DMS 273 treated with DMSO at 0.1 percent for 48 hours (cell line): ENCODE measurements around the gene FBXW8.
"Not testable (repeated sequence)": the region's sequence is repeated elsewhere in the genome, so short reads cannot be mapped to it uniquely, and the experiment has no call there.

Experiments
- DNase-seq: peaks from one replicate; lab custom pipeline; 2025; lab: John Stamatoyannopoulos, UW

Gene FBXW8

DNA sequence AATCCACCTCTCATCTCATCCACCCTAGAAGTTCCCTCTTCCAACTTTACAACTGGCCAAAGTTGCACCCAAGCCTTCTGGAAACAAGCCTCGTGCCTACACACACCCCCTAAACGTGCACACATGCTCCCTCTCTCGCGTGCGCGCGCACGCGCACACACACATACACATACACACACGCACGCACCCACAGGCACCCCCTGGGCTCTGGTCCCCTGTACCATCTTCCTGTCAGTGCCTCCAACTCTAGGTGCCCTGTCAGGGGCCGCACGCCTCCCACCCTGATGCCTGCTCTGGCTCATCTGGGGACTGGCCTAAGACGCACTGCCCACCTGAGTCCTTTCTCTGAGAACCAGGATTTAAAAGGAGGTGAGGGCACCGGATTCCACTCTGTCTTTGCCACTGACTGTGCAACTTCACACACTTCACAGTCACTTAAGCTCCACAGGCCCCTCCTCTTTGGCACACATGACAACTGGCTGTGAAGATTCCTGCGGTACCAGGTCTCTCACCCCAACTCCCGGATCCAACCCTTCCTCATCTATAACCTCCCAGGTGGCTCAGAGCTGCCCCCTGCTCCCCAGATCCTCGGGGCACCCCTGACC is 142.9 kb downstream of the FBXW8 start:
- DNase-seq: no peak

GRCh38 chr12:117054279-117054678 is 143.5 kb downstream of the FBXW8 start:
- no peak for DNase-seq

DNA sequence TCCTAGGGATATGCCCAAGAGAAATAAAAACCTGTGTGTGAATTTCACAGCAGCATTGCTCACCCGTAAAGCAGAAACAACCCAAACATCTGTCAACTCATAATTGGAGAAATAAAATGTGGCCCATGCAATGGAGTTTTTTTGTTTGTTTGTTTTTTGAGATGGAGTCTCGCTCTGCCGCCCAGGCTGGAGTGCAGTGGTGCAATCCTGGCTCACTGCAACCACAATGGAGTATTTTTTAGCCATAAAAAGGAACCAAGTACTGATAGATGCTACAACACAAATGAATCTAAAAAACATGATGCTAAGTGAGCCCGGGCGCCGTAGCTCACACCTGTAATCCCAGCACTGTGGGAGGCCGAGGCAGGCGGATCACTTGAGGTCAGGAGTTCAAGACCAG is 146.9 kb downstream of the FBXW8 start:
- DNase-seq: not testable (repeated sequence)

GRCh38 chr12:117058442-117059072 is 147.8 kb downstream of the FBXW8 start:
- DNase-seq: no peak

DNA sequence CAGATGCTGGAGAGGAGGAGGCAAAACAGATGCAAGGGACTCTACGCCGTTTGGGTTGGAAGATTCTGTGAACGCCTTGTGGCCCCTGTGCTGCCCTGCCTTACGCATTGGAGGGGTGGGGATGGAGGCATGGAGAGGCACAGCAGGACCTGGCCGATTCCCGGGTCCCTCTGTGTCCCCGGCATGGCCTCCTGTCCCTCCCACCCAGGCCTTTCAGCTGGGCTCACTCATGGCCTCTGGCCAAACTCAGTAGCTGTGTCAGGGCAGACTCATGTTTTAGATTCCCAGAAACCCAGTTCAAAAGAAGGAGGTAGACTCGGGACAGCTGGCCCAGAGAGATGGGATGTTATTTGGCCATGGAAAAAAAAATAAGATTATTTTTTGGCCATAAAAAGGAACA is 148.4 kb downstream of the FBXW8 start:
- no peak for DNase-seq

GRCh38 chr12:117060246-117060928 is 149.6 kb downstream of the FBXW8 start:
- DNase-seq: no peak

DNA sequence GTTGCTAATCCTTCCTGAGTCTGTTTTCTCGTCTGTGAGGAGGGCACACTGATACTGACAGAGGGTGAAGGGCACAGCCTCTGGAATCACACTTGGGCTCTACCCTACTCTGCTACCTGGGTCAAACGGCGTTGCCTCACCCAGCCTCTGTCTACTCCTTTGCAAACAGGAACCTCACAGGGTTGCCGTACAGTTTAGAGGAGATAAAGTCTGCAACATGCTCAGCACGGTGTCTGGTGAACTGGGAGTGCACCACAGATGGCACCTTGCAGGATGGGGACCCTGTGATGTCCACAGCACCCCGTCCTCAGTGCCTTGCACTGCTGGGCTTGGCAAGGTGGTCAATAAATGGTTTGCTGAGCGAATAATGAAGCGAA is 150.2 kb downstream of the FBXW8 start:
- DNase-seq: no peak

DNA sequence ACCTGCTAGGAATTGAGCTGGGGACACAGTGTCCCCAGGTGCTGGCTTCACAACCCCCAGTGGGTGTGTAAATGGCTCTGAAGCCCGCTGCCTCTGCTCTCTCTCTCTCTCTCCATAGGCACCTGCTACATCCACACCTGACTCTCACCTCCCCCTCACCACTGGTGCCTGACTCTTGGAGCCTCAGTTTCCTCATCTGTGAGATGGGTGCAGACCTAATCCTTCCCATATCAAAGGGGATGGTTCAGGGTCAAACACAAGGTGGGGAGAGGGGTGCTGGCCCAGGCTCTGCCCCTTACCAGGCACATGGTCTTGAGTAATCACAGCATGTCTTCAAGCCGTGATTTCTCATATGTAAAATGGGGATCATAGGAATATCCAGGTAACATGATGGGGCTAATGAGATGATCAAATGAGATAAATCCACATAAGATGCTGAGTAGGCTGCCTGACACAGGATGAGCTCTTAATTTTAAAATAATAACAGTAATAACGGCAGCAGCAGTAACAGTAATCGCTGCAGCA is 150.9 kb downstream of the FBXW8 start:
- DNase-seq: no peak

DNA sequence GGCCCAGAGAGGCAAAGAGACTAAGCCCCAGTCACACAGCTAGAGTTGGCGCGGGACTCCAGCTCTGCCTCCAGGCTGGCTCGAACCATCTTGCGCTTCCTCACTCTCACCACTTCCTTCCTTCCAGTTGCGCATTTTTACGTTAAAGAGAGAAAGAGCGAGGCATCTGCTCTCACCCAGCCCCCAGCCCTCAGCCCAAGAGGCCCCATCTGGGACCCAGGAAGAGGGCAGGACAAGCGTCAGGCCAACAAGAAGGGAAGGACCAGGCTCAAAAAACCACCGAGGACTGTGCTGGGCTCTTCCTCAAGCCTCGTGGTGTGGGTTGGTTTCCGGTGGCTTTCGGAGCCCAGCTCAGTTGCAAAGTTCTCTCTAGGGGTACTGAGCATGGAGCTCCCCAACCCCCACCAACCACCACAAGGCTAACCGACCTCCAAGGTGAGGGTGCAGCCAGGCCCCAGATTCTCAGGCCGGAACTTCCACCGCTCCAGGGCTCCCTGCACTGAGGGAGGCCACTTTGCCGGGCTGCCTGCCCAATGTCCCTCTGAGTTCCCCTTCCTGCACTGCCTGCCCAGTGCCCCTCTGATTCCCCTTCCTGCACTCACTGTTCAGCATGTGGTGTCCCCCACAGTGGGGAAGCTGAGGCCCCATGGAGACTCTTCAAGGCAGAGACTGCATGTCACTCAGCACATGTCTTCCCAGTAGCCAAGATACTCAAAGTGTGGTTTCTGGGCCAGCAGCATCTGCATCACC is 152.6 kb downstream of the FBXW8 start:
- no peak for DNase-seq

DNA sequence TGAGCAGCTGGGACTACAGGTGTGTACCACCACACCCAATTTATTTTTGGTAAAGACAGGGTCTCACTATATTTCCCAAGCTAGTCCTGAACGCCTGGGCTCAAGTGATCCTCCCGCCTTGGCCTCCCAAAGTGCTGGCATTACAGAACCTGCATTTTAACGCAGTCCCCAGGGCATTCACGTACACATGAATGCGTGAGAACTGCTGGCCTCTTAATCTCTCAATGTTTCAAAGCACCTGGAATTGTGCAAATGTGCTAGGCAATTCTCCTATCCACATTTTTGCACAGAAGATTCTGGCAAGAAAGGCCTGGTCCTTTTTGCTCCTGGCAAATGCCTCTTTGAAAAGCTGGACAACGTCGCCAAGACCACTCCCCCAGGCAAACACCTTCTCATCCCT is 153.3 kb downstream of the FBXW8 start:
- DNase-seq: no peak

DNA sequence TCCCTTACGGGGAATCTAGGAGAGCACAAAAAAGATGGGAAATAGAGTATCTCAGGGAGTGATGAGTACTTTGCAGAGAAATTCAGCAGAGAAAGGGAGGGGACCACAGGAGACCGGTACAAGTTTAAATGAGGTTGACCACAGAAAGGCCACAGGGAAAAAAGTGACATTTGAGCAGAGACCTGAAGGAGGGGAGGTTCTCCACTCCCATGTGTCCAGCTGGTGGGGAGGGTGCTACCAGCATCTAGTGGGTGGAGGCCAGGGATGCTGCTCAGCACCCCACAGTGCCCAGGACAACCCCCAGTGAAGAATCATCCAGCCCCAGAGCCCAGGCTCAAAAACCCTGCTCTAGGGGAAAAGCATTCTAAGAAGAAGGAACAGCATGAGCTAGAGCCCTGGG is 153.8 kb downstream of the FBXW8 start:
- DNase-seq: no peak

- DNase-seq: no peak
Measured at GRCh38 chr12:117067016-117067415, 156.3 kb downstream of the FBXW8 start.

GRCh38 chr12:117067638-117068037 is 156.9 kb downstream of the FBXW8 start:
- DNase-seq: no peak

DNA sequence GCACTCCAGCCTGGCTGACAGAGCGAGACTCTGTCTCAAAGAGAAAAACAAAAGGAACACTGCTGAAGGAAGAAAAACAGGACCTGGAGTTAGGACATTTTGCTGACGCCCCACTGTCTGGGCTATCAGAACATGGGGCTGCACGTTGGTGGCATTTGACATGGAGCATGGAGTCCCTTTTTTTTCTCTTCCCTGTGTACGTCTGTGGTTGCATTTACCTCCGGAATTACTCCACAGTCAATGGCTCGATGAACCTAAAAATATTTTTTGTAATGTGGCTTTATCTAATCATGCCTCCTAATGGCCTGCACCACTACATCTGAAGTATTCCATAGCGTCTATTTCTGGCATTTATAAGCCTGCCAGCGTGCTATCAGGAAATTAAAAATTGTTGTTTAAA is 157.7 kb downstream of the FBXW8 start:
- DNase-seq: no peak

DNA sequence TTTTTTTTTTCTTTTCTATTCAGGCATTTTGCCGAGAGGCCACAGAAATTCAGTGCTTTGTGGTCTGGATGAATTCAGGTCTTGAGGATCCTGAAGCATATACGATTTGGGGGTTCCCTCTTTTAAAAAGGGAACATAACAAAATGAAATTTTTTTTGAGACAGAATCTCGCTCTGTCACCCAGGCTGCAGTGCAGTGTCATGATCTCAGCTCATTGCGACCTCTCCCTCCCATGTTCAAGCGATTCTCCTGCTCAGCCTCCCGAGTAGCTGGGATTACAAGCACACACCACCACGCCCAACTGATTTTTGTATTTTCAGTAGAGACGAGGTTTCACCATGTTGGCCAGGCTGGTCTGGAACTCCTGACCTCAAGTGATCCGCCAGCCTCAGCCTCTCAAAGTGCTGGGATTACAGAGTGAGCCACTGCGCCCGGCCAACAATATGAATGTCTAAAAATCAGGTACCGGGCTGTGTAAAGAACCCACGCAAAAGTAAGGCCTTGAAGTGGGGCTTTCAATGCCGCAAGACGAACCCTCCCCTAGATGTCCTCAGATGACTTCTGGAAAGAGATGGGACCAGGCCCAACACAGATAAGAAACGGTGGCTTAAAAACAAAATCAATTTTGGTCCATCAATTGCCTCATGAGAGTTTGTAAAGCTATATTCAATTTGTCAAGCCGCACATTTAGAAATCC is 158.5 kb downstream of the FBXW8 start:
- no peak for DNase-seq

DNA sequence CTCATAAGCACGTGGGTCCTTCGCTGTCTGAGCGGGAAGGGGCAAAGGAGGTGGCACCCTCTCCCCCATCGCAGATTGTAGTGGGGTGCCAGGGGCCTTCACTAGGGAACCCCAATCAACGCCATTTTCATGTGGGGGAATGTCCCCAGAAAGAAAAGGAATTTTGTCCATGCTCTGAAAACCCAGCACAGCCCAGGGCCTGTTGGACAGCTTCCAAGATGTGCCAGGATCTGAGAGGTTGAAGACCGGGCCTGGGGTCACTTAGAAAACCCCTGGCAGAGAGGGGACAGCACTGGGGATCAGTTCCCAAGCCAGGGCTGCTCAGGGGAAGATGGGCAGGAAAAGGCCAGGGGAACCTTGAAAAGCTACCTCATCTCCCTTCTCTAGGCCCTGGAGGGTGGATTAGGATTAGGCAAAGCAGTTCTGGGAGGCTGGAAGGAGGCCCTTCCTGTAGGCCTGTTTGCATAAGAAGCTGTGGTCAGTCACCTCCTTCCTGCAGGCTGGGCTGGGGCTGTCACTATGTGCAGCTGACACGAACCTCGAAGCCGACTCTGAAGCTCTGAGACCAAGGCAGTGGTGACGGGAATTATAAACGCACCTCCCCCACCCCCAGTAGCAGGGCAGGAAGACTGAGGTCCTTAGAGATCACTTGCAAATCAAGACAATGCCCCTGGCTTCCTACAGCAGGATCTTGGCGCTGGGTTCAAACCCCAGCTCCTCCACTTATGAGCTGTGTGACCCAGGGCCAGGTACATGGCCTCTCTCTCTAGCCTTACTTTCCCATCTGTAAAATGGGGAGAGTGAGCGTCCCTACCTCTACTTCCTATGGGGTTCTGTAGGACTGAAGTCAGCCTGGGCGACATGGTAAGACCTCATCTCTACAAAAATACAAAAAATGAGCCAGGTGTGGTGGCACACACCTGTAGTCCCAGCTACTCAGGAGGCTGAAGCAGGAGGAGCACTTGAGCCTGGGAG is 159.5 kb downstream of the FBXW8 start:
- no peak for DNase-seq

DNA sequence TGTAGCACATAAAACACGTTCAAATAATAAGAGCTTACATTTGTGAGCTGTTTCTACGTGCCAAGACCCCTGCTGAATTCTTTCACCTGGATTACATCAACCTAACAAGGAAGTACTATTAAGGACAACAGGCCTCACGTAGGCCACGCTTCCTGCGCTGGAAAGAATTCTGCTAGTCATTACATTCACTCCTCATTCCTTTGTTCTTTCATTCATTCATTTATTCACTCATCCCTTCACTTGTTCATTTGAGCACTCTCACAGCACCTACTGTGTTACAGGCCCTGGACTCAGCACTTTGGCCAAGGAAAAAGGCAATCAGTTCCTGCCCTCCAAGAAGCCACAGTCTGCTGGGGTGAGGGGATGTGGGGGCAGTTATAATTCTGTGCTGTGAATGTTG is 160.3 kb downstream of the FBXW8 start:
- DNase-seq: no peak

- no peak for DNase-seq
Measured at GRCh38 chr12:117072106-117072505, 161.4 kb downstream of the FBXW8 start.

- no peak for DNase-seq
Measured at GRCh38 chr12:117072736-117073490, 162.2 kb downstream of the FBXW8 start.

GRCh38 chr12:117073611-117074010 is 162.9 kb downstream of the FBXW8 start:
- no peak for DNase-seq
